Common myeloid progenitor, CD34-positive (primary cell): ENCODE data around the gene PRRT4.

Source experiments
- CTCF ChIA-PET: fragments of 350-600 bp; sonication (Branson Sonifier 250); formaldehyde crosslinking; loops from one replicate; lab custom pipeline; 2021; ENCODE audit warnings: antibody characterized with exemption; lab: Charles Lee
- POLR2A ChIA-PET: fragments of 350-600 bp; sonication (Branson Sonifier 250); formaldehyde crosslinking; loops from one replicate; lab custom pipeline; 2021; ENCODE audit warnings: antibody characterized with exemption; lab: Charles Lee
- DNase-seq, 3 donors: peaks; one replicate each; pipeline versions ENCODE4 v3.0.0 to v3.0.0-alpha.2; 2013
- H3K27ac ChIP-seq, 2 experiments: 1 replicate in 1 of 2; 2 replicates in 1 of 2; pipeline ENCODE4 v1.7.0; 2013; ENCODE audit warnings: inconsistent platforms in 2 of 2, low read length in 2 of 2, mild to moderate bottlenecking in 2 of 2, low read depth in 1 of 2, moderate library complexity in 1 of 2; ENCODE audit not compliant: severe bottlenecking in 2 of 2, insufficient read depth in 1 of 2, poor library complexity in 1 of 2
- H3K27me3 ChIP-seq, 5 experiments: replicated peaks in 2 of 5; 1 replicate in 3 of 5; 2 replicates in 2 of 5; pipeline versions ENCODE4 v1.6.1 to v1.7.0; 2013; ENCODE audit warnings: low read length in 4 of 5, mild to moderate bottlenecking in 2 of 5, moderate library complexity in 2 of 5, inconsistent platforms in 1 of 5; ENCODE audit not compliant: insufficient read depth in 5 of 5, control insufficient read depth in 4 of 5
- H3K36me3 ChIP-seq, 4 experiments: 1 replicate in 2 of 4; 2 replicates in 2 of 4; pipeline versions ENCODE4 v1.6.1 to v1.7.0; 2013; ENCODE audit warnings: low read length in 3 of 4, control low read depth in 1 of 4, mild to moderate bottlenecking in 1 of 4; ENCODE audit not compliant: control insufficient read depth in 4 of 4, insufficient read depth in 4 of 4
- H3K4me1 ChIP-seq, 4 experiments: 1 replicate in 3 of 4; 2 replicates in 1 of 4; pipeline versions ENCODE4 v1.6.1 to v1.7.1; 2013; ENCODE audit warnings: low read length in 3 of 4, mild to moderate bottlenecking in 3 of 4, control low read depth in 1 of 4, inconsistent platforms in 1 of 4, moderate library complexity in 1 of 4; ENCODE audit not compliant: control insufficient read depth in 4 of 4, insufficient read depth in 4 of 4; ENCODE audit errors: control extremely low read depth in 1 of 4
- H3K4me3 ChIP-seq, 7 experiments: 1 replicate in 4 of 7; 2 replicates in 3 of 7; pipeline versions ENCODE4 v1.5.1 to v1.7.0; 2013; ENCODE audit warnings: mild to moderate bottlenecking in 7 of 7, low read length in 6 of 7, moderate library complexity in 6 of 7, inconsistent platforms in 2 of 7, low read depth in 2 of 7, control low read depth in 1 of 7; ENCODE audit not compliant: insufficient read depth in 4 of 7, control insufficient read depth in 1 of 7; ENCODE audit errors: extremely low read depth in 1 of 7
- H3K9me3 ChIP-seq, 5 experiments: 1 replicate in 4 of 5; 2 replicates in 1 of 5; pipeline versions ENCODE4 v1.6.1 to v1.7.1; 2013; ENCODE audit warnings: low read length in 4 of 5, mild to moderate bottlenecking in 2 of 5, inconsistent platforms in 1 of 5, low read depth in 1 of 5, moderate library complexity in 1 of 5; ENCODE audit not compliant: control insufficient read depth in 4 of 5, insufficient read depth in 2 of 5; ENCODE audit errors: control extremely low read depth in 1 of 5
- WGBS: methylation state at CpG from one replicate; pipeline ENCODE4 v1.1.5; 2013; ENCODE audit not compliant: insufficient coverage; 5-methylcytosine and 5-hydroxymethylcytosine counted together

Gene PRRT4

GRCh38 chr7:128385988-128386925 is 24.8 kb upstream of the PRRT4 start:
- 93% methylated on average over 3 of the region's 4 CpGs for WGBS
- peaks cover 0 to 2% (median 0%) of the 10 kb centered on the region in 5 experiments for H3K9me3 ChIP-seq
- H3K36me3 ChIP-seq, result no peaks in the 10 kb centered on the region
- CTCF ChIA-PET, result interaction anchor here (1.3 to 67.2 kb wide), 4 partner anchors 0 to 75 kb away, joined by 5 to 1829 read pairs (median 1134); partner anchors contain the start of genes IMPDH1, PRRT4 and RBM28
- peaks cover 4 to 40% (median 30%) of the 10 kb centered on the region in 4 experiments for H3K4me1 ChIP-seq
- peak in 1 of 3 donors; percentile 36 for DNase-seq
- no peak overlapping the region for H3K4me3 ChIP-seq
- no peak overlapping the region for H3K27ac ChIP-seq
- no peaks in the 10 kb centered on the region for H3K27me3 ChIP-seq
- POLR2A ChIA-PET, result interaction anchor here (0.7 kb wide), 1 partner anchor 75 kb away, joined by 3 read pairs; no protein-coding TSS in a partner anchor

GRCh38 chr7:128384726-128385125 is 23.2 kb upstream of the PRRT4 start:
- peaks cover 0 to 2% (median 0%) of the 10 kb centered on the region in 5 experiments for H3K9me3 ChIP-seq
- peak in 2 of 3 donors; percentile 77 to 88 for DNase-seq
- no peaks in the 10 kb centered on the region for H3K27me3 ChIP-seq
- H3K36me3 ChIP-seq, result no peaks in the 10 kb centered on the region
- WGBS, result 81% methylated on average over 3 of the region's 7 CpGs
- POLR2A ChIA-PET, result no interaction called here
- no peak overlapping the region for H3K27ac ChIP-seq
- H3K4me3 ChIP-seq, result no peak overlapping the region
- CTCF ChIA-PET, result interaction anchor here (0.8 to 67.2 kb wide), 4 partner anchors 1 to 56 kb away, joined by 3 to 1829 read pairs (median 1134); partner anchors contain the start of genes IMPDH1, PRRT4 and RBM28
- peaks cover 4 to 26% (median 16%) of the 10 kb centered on the region in 4 experiments for H3K4me1 ChIP-seq

- H3K4me1 ChIP-seq, result peaks cover 4 to 18% (median 11%) of the 10 kb centered on the region in 4 experiments
- no peaks in the 10 kb centered on the region for H3K27me3 ChIP-seq
- peaks cover 0 to 2% (median 0%) of the 10 kb centered on the region in 5 experiments for H3K9me3 ChIP-seq
- WGBS, result 100% methylated on average over 1 of the region's 3 CpGs
- POLR2A ChIA-PET, result no interaction called here
- no peak overlapping the region for H3K27ac ChIP-seq
- DNase-seq, result no peak
- H3K36me3 ChIP-seq, result no peaks in the 10 kb centered on the region
- H3K4me3 ChIP-seq, result no peak overlapping the region
- CTCF ChIA-PET, result interaction anchor here (20.7 to 67.2 kb wide), 3 partner anchors 2 to 39 kb away, joined by 440 to 1829 read pairs (median 1829); partner anchors contain the start of genes IMPDH1, PRRT4 and RBM28
Observed at GRCh38 chr7:128383776-128384175, 22.3 kb upstream of the PRRT4 start.

- Histone ChIP-seq H3K4me3 (no peak overlapping the region), H3K27ac (no peak overlapping the region), H3K4me1 (peaks cover 4 to 16% (median 10%) of the 10 kb centered on the region in 4 experiments), H3K9me3 (no peaks in the 10 kb centered on the region), H3K36me3 (no peaks in the 10 kb centered on the region), H3K27me3 (no peaks in the 10 kb centered on the region)
- ChIA-PET CTCF (interaction anchor here (0.7 to 67.2 kb wide), 5 partner anchors 4 to 79 kb away, joined by 3 to 1829 read pairs (median 440); partner anchors contain the start of genes IMPDH1, PRRT4 and RBM28), POLR2A (no interaction called here)
- DNase-seq, result peak in 2 of 3 donors; percentile 46 to 49
- 79% methylated on average over 14 of the region's 19 CpGs for WGBS
Observed at GRCh38 chr7:128381161-128381821, 19.8 kb upstream of the PRRT4 start.

GRCh38 chr7:128380483-128381106 is 19.1 kb upstream of the PRRT4 start:
- WGBS, result 100% methylated on average over 1 of the region's 3 CpGs
- H3K27ac ChIP-seq, result no peak overlapping the region
- no peak overlapping the region for H3K4me3 ChIP-seq
- no peak for DNase-seq
- peaks cover 4 to 16% (median 10%) of the 10 kb centered on the region in 4 experiments for H3K4me1 ChIP-seq
- ChIA-PET POLR2A (no interaction called here), CTCF (interaction anchor here (2.2 to 67.2 kb wide), 4 partner anchors 5 to 80 kb away, joined by 5 to 1829 read pairs (median 1134); partner anchors contain the start of genes IMPDH1, PRRT4 and RBM28)
- no peaks in the 10 kb centered on the region for H3K9me3 ChIP-seq
- no peaks in the 10 kb centered on the region for H3K36me3 ChIP-seq
- H3K27me3 ChIP-seq, result no peaks in the 10 kb centered on the region

GRCh38 chr7:128379900-128380479 is 18.5 kb upstream of the PRRT4 start:
- no peak for DNase-seq
- no peaks in the 10 kb centered on the region for H3K36me3 ChIP-seq
- CTCF ChIA-PET, result interaction anchor here (20.7 to 67.2 kb wide), 3 partner anchors 6 to 35 kb away, joined by 440 to 1829 read pairs (median 1829); partner anchors contain the start of genes IMPDH1, PRRT4 and RBM28
- H3K9me3 ChIP-seq, result no peaks in the 10 kb centered on the region
- H3K4me3 ChIP-seq, result no peak overlapping the region
- POLR2A ChIA-PET, result interaction anchor here (0.7 kb wide), 1 partner anchor 11 kb away, joined by 7 read pairs; no protein-coding TSS in a partner anchor
- no peak overlapping the region for H3K27ac ChIP-seq
- H3K4me1 ChIP-seq, result peaks cover 4 to 14% (median 10%) of the 10 kb centered on the region in 4 experiments
- 94% methylated on average over 4 of the region's 6 CpGs for WGBS
- H3K27me3 ChIP-seq, result no peaks in the 10 kb centered on the region
